SU-DHL-6 (cell line): ENCODE results near the gene CCR6.

Source experiments
- H2AFZ ChIP-seq: fragments of 200-600 bp; sonication (generic); 2 replicates; pipeline ENCODE4 v1.6.1; 2014; ENCODE audit warnings: low read depth, mild to moderate bottlenecking, moderate library complexity, mixed read lengths, antibody characterized with exemption, low read length; ENCODE audit not compliant: severe bottlenecking
- H3F3A ChIP-seq: fragments of 200-600 bp; shearing (Covaris generic); 2 replicates; pipeline ENCODE4 v1.6.0; 2016; ENCODE audit warnings: antibody characterized with exemption, mild to moderate bottlenecking; ENCODE audit not compliant: insufficient read depth
- H3K27ac ChIP-seq: fragments of 200-600 bp; sonication (generic); 2 replicates; pipeline ENCODE4 v1.5.1; 2016; ENCODE audit warnings: low read depth, mild to moderate bottlenecking, low read length, moderate library complexity, mixed read lengths
- H3K27me3 ChIP-seq: fragments of 200-600 bp; sonication (generic), shearing (Covaris generic); 2 replicates; pipeline ENCODE4 v1.6.0; 2014; ENCODE audit warnings: mild to moderate bottlenecking, low read length
- H3K36me3 ChIP-seq: fragments of 200-600 bp; sonication (generic); 2 replicates; pipeline ENCODE4 v1.6.1; 2014; ENCODE audit warnings: mild to moderate bottlenecking, low read length, mixed read lengths
- H3K4me2 ChIP-seq: fragments of 300-600, 200-600 bp; shearing (Covaris generic), sonication (generic); 2 replicates; pipeline ENCODE4 v1.6.0; 2014; ENCODE audit warnings: low read length, low read depth, mild to moderate bottlenecking; ENCODE audit not compliant: poor library complexity, severe bottlenecking
- H3K4me3 ChIP-seq: fragments of 200-600 bp; sonication (generic); 2 replicates; pipeline ENCODE4 v1.5.1; 2014; ENCODE audit warnings: antibody characterized with exemption, low read length, mild to moderate bottlenecking, mixed read lengths; ENCODE audit not compliant: insufficient read depth, poor library complexity, severe bottlenecking
- H3K79me2 ChIP-seq: fragments of 200-600 bp; sonication (generic); 2 replicates; pipeline ENCODE4 v1.6.1; 2014; ENCODE audit warnings: mild to moderate bottlenecking, low read length, moderate library complexity; ENCODE audit not compliant: insufficient read depth
- H3K9ac ChIP-seq: fragments of 200-600 bp; sonication (generic); 2 replicates; pipeline ENCODE4 v1.7.0; 2014; ENCODE audit warnings: mild to moderate bottlenecking, low read length
- H3K9me2 ChIP-seq: fragments of 200-600 bp; sonication (generic); replicated peaks from 2 replicates; pipeline ENCODE4 v1.6.1; 2014; ENCODE audit warnings: low read length; ENCODE audit not compliant: insufficient read depth
- H3K9me3 ChIP-seq: fragments of 200-600 bp; sonication (generic); 2 replicates; pipeline ENCODE4 v1.6.1; 2014; ENCODE audit warnings: low read length, mixed read lengths; ENCODE audit not compliant: insufficient read depth
- H4K20me1 ChIP-seq: fragments of 200-600 bp; sonication (generic); 2 replicates; pipeline ENCODE4 v1.6.1; 2014; ENCODE audit warnings: low read depth, mild to moderate bottlenecking, antibody characterized with exemption, low read length, moderate library complexity, mixed read lengths
- CTCF ChIP-seq: fragments of 200-600 bp; sonication (generic); IDR thresholded peaks from one replicate; pipeline ENCODE4 v1.5.1; 2017; ENCODE audit warnings: antibody characterized with exemption, mild to moderate bottlenecking, low read length, moderate library complexity; ENCODE audit not compliant: insufficient read depth, poor library complexity, severe bottlenecking
- EZH2phosphoT487 ChIP-seq: fragments of 200-600 bp; sonication (generic), shearing (Covaris generic); conservative IDR thresholded peaks from 2 replicates; pipeline ENCODE4 v1.6.1; 2018; ENCODE audit warnings: mild to moderate bottlenecking, antibody characterized with exemption, low read length, moderate library complexity, mixed read lengths

CCR6 gene

GRCh38 chr6:167121335-167121841 is 1.5 kb upstream of the CCR6 start:
- Histone ChIP-seq H3K9ac (no peak overlapping the region), H3K27ac (no peak overlapping the region), H3K27me3 (no peaks in the 10 kb centered on the region), H3K79me2 (no peaks in the 10 kb centered on the region), H2AFZ (no peak overlapping the region), H3K4me3 (no peak overlapping the region), H3F3A (0 out of 2 replicates have a peak, but pooled peaks cover 10% of the 10 kb centered on the region), H3K36me3 (no peaks in the 10 kb centered on the region), H3K9me2 (no peaks in the 10 kb centered on the region), H3K9me3 (no peaks in the 10 kb centered on the region), H3K4me2 (peak overlapping the region; percentile 17), H4K20me1 (no peaks in the 10 kb centered on the region)
- TF ChIP-seq CTCF = no peak
- TF ChIP-seq EZH2phosphoT487 = no peak

GRCh38 chr6:167122041-167122826 is 662 bp upstream of the CCR6 start:
- H3K4me2 ChIP-seq = peak overlapping the region; percentile 17

GRCh38 chr6:167124753-167125152 is 1.9 kb downstream of the CCR6 start:
- TF ChIP-seq CTCF (no peak), EZH2phosphoT487 (no peak)
- no peaks in the 10 kb centered on the region for H3K27me3 ChIP-seq
- no peaks in the 10 kb centered on the region for H3K9me3 ChIP-seq
- H3K36me3 ChIP-seq = no peaks in the 10 kb centered on the region
- no peak overlapping the region for H3K4me2 ChIP-seq
- 0 out of 2 replicates have a peak, but pooled peaks cover 2% of the 10 kb centered on the region for H3F3A ChIP-seq
- no peaks in the 10 kb centered on the region for H3K79me2 ChIP-seq
- no peak overlapping the region for H2AFZ ChIP-seq
- H3K9me2 ChIP-seq = no peaks in the 10 kb centered on the region
- H3K4me3 ChIP-seq = no peak overlapping the region
- H4K20me1 ChIP-seq = no peaks in the 10 kb centered on the region
- H3K9ac ChIP-seq = no peak overlapping the region
- no peak overlapping the region for H3K27ac ChIP-seq

More at GRCh38 chr6:167122041-167122826, 662 bp upstream of the CCR6 start:
- Histone ChIP-seq H3K4me3 (no peak overlapping the region), H4K20me1 (no peaks in the 10 kb centered on the region), H3K27me3 (no peaks in the 10 kb centered on the region), H3F3A (0 out of 2 replicates have a peak, but pooled peaks cover 10% of the 10 kb centered on the region), H3K9me3 (no peaks in the 10 kb centered on the region), H3K79me2 (no peaks in the 10 kb centered on the region), H3K9me2 (no peaks in the 10 kb centered on the region), H3K9ac (no peak overlapping the region), H3K36me3 (no peaks in the 10 kb centered on the region), H3K27ac (no peak overlapping the region), H2AFZ (no peak overlapping the region)
- TF ChIP-seq EZH2phosphoT487 = no peak
- no peak for TF ChIP-seq CTCF
